Measurements from ENCODE around the gene LRP6.

- TF ChIP-seq POLR2A (IDR thresholded peaks at IDR 0.05; ENCODE audit: low read length) (no peak), GATA1 (IDR thresholded peaks at IDR 0.05; ENCODE audit: low read depth, low read length) (no peak)
Measured at GRCh38 chr12:12195516-12195915, 71.3 kb downstream of the LRP6 start.
